Measurements from ENCODE around the gene TBC1D9B.

DNA sequence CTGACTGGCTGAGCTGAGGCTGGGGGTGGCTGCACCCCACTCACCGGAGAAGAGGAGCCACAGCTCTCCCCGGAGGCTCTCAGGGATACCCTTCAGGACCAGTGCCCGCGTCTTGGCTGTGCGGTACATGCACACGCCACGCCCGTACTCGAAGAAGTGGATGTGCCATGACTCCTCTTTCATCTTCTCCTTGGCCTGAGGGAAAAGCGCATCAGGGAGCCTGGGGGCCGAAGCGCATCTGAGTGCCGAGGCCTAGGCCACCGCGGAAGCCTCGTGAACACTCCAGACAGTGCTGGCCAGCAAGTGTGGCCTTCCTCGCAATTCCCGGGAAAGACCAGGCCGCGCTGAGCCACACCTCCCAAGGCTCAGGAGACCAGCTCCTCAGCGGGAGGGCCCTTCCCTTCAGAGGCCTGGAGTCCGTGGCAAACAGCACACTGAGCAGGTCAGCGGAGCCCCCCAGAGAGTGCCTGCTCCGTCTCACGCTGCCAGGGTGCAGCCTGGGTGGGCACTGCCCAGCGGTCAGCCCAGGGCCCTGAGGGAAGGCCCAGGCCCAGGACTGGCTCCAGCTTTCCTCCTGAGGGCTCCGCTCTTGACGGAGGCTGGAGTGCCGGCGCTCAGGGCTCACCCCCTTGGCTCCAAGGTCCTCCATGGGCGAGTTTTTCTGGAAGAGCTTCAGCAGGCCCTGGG, 28.6 kb downstream of the TBC1D9B start:
- TF ChIP-seq POLR2A (IDR thresholded peaks at IDR 0.05) = no peak
- TF ChIP-seq, protein P1, sequence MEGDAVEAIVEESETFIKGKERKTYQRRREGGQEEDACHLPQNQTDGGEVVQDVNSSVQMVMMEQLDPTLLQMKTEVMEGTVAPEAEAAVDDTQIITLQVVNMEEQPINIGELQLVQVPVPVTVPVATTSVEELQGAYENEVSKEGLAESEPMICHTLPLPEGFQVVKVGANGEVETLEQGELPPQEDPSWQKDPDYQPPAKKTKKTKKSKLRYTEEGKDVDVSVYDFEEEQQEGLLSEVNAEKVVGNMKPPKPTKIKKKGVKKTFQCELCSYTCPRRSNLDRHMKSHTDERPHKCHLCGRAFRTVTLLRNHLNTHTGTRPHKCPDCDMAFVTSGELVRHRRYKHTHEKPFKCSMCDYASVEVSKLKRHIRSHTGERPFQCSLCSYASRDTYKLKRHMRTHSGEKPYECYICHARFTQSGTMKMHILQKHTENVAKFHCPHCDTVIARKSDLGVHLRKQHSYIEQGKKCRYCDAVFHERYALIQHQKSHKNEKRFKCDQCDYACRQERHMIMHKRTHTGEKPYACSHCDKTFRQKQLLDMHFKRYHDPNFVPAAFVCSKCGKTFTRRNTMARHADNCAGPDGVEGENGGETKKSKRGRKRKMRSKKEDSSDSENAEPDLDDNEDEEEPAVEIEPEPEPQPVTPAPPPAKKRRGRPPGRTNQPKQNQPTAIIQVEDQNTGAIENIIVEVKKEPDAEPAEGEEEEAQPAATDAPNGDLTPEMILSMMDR (IDR thresholded peaks at IDR 0.05) = no peak
